ENCODE data around the gene MTOR.
A peak's percentile ranks its signal among the peaks of the same experiment; 100 is the strongest.
"Not testable (repeated sequence)": the region's sequence is repeated elsewhere in the genome, so short reads cannot be mapped to it uniquely, and the experiment has no call there.

MTOR gene

DNA sequence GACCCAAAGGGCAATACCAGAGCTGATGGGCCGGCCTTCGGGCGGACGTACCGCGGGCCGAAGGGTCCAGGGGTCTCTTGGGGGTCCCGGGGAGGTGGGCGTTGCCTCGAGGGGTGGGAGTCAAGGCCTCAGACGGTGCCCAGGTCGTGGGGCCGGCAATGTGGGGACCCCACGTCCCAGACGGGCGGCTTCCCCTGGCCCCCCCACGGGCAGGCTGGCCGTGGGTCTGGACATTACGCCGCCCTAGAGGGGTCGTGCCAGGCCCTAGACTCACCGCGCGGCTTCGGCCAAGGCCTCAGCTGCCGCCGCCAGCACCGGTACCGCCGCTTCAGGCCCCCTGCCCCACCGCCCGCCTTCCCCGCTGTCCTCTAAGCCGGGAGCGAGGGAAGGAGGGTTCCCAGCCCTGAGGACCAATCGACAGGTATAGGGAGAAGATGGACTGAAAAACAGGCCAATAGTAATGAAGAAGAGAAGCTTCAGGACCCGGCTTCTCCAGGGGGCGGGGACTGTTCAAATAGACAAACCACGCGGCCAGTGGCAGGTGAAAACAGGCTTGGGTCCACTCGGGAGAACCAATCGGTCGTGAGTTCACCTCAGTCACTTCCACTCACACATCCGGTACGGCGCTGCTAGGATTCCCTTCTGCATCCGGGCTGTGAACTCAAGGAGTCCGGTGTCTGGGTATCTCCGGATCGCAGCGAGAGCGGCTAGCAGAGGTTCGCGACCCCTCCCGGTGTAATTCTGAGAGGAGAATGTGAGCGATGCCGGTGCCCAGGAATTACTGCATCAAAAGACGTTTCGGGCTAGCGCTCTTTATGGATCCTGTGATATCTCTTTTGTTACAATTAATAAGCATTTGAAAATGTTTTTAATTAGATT, at the start of gene MTOR:
TSS of gene MTOR (minus strand) at position 381 of the 879 bp plus-strand sequence. CDS start 3,142 bp downstream, outside the sequence.
- DNase-seq (ENCODE audit: low spot score), result peak; percentile 96

DNA sequence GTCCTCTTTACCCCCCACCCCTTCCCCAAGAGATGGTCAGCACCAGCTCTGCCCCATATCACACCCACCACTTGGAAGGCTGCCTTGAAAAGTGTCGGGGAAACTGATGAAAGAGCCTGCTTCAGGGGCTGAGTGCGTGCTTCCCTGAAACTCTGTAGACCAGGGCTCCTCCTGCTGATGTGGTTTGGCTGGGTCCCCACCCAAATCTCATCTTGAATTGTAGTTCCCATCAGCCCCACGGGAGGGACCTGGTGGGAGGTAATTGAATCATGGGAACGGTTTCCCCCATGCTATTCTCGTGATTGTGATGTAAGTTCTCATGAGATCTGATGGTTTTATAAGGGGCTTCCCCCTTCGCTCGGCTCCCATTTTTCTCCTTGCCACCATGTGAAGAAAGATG, 47.0 kb upstream of the MTOR start:
- DNase-seq (ENCODE audit: low spot score), result no peak

- DNase-seq (ENCODE audit: low spot score), result no peak
Measured at GRCh38 chr1:11308699-11309224, 46.4 kb upstream of the MTOR start.

GRCh38 chr1:11307852-11308251, 45.5 kb upstream of the MTOR start:
- DNase-seq (ENCODE audit: low spot score), result no peak

- not testable (repeated sequence) for DNase-seq (ENCODE audit: low spot score)
Measured at GRCh38 chr1:11305516-11305915, 43.2 kb upstream of the MTOR start.

GRCh38 chr1:11302366-11302765, 40.0 kb upstream of the MTOR start:
- DNase-seq (ENCODE audit: low spot score), result no peak

DNA sequence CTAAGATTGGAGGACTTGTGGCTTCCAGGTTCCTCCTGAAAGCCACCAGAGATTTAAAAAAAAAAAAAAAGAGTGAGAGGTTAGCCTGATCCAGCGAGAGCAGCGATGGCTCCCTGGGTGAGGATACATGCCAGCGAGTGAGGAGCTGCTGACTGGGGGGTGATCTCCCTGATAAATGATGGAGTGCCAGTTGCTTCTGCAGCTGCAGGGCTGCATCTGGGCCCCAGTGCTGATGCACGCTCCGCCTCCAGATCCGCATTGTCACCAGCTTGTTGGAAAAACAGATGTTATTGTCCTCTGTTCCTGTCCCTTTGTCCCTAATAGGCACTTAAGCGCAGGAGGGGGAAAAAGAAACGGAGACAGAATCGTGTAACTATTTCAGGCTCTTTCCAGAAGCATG, 39.2 kb upstream of the MTOR start:
- DNase-seq (ENCODE audit: low spot score), result no peak

DNA sequence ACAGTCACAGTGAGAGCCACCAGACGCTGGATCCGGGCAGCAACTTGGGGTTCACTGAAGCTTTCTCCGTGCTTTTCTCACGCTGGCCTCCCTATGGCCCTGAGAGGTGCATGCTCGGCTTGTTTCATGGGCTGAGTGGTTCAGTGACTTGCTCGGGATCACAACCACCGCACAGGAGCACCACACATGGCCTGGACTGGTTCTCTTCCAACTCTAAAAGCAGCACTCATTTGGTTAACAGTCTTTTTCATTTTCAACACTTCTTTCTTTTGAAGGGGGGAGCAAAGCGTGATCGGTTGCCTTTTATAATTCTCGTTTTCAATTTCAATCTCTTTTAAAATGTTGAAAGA, 36.8 kb upstream of the MTOR start:
- no peak for DNase-seq (ENCODE audit: low spot score)

- no peak for DNase-seq (ENCODE audit: low spot score)
Measured at GRCh38 chr1:11298390-11299224, 36.3 kb upstream of the MTOR start.

DNA sequence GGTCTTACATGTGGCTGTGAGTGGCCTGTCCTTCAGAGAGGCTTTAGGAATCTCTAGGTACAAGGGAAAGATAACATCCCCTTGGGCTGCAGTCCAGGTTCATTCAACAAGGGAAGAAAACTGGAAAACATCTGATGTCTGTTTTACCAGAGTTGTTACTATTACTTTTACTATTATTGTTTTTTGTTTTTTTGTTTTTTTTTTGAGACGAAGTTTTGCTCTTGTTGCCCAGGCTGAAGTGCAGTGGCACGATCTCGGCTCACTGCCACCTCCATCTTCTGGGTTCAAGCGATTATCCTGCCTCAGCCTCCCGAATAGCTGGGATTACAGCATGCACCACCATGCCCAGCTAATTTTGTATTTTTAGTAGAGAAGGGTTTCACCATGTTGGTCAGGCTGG, 35.4 kb upstream of the MTOR start:
- not testable (repeated sequence) for DNase-seq (ENCODE audit: low spot score)

DNA sequence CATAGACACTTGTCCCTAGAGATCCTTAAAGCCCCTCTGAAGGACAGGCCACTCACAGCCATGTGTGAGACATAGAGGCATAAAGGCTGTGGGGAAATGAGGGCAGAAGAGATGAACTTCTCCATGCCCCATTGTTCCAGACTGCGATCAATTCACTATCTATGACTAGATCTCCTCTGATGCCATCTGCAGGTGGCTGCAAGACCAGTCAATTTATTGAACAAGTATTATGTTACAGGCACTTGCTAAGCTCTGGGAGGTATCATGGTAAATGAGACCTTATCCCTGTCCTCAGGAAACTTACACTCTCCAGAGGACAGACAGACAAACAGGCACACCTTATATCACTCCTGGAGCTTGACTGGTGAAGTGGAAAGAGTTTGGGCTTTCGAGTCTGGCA, 33.6 kb upstream of the MTOR start:
- no peak for DNase-seq (ENCODE audit: low spot score)

- DNase-seq (ENCODE audit: low spot score), result no peak
Measured at GRCh38 chr1:11294951-11295350, 32.6 kb upstream of the MTOR start.

DNA sequence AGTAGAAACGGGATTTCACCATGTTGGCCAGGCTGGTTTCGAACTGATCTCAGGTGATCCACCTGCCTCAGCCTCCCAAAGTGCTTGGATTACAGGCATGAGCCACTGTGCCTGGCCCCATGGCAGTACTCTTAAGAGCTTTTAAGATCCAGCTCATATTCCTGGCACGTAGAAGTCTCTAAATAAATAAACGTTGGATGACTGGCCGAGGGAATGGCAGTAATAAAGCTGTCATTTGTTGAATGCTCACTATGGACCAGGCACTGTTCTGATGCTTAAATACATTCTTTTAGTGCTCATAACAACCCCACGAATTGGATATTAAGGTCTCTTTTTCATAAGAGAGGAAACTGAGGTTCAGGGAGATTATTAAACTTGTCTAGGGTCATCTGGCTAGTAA, 31.5 kb upstream of the MTOR start:
- DNase-seq (ENCODE audit: low spot score), result no peak

GRCh38 chr1:11291049-11291448, 28.7 kb upstream of the MTOR start:
- DNase-seq (ENCODE audit: low spot score), result no peak

DNA sequence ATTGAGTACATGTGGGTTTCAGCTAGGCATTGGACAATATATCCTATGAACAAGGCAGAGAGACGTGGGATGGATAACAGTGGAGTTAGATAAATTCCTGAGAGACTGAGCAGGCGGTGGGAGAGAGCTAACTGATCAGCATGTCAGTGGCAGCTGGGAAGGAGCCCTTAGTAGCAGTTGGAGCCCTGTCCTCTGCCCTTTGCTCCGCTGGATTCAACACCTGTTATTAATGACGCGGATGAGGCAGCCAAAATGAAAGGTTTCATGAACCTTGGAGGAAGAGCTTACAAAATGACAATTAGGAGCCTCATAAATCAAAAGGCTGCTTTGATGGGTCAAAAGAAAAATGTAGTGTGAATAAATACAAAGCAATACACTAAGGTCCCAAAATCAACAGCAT, 26.7 kb upstream of the MTOR start:
- DNase-seq (ENCODE audit: low spot score), result no peak

GRCh38 chr1:11286735-11287410, 24.5 kb upstream of the MTOR start:
- no peak for DNase-seq (ENCODE audit: low spot score)

DNA sequence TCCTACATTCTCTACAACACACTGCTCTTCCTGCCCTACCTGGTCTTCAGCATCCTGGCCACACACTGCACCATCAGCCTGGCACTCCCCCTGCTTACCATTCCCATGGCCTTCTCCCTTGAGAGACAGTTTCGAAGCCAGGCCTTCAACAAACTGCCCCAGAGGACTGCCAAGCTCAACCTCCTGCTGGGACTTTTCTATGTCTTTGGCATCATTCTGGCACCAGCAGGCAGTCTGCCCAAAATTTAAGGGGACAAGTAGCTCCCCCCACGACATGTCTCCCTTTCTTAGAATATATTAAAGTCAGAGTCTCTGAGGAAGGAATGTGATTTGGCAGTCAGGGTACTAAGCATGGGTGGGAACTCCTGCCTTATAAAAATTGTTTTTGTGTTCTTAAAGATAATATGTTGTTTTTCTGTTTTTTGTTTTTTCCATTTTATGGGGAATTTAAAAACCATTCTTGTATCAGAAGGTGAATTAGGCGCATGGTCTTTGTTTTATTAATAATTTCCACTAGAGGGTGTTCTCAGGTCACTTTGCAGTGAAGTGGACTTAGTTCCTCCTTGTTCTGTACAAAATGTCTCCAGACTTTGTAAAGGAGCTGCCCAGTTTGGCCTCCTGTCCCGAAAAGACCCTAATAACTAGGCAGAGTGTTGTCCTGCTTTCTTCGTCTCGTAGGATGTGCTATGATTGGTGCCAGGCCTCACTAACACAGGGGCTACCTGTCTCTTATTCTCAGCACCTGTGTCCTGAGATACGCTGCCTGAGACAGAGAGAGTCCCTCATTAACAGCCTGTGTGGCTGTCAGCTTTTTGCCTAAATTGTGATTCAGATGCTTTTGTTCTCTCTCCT, 23.8 kb upstream of the MTOR start:
- no peak for DNase-seq (ENCODE audit: low spot score)

GRCh38 chr1:11284784-11285183, 22.4 kb upstream of the MTOR start:
- no peak for DNase-seq (ENCODE audit: low spot score)

DNA sequence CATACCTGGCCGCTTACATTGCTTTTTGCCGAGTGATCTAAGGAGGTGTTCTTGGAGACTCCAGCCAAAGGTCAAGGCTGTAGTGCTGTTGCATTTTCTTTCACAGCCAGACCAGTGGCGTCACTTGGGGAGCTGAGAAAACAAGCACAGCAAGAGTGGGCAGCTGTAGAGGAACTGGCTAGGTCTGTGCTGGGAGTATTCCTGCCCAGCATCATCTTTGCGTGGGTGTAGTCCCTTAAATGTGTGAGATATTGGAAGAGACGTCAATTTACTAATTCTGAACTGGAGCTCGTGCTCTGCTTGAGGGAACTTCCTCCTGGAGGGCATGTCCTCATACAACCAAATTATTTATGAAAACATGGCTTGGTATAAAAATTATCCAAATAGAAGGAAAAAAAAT, 20.8 kb upstream of the MTOR start:
- DNase-seq (ENCODE audit: low spot score), result no peak

DNA sequence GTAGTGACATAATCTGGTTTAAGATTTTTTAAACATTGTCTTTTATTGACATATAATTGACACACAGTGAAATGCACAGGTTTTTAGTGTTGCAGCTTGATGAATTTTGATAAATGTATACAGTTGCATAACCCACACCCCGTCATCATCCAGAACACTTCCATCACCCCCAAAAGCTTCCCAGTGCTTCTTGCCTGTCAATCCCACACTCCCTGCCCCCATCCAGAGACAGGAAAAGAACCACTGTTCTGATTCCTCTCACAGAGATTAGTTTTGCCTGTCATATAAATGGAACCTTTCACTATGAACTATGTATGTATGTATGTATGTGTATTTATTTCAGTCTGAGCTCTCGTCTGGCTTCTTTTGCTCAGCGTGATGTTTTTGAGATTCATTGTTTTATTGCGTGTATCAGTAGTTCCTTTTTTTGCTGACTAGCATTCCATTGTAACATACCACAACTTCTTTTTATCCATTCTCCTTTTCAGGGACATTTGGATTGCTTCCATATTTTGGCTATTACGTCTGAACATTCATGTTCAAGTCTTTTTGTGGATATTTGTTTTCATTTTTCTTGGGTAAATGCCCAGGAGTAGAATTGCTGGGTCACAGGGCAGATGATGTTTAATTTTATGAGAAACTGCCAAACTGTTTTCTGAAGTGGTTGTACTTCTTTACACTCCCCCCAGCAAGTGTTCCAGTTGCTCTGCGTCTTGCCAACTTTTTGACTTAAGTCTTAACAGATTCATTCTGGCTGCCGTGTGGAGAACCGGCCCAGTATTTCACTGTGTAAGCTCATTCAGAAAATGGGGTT, 19.4 kb upstream of the MTOR start:
- no peak for DNase-seq (ENCODE audit: low spot score)

Data from COLO829 (cell line).